HG03521 (cell line): ENCODE data around the gene SRSF2.
"Not testable (repeated sequence)": the region's sequence is repeated elsewhere in the genome, so short reads cannot be mapped to it uniquely, and the experiment has no call there.

Experiments
- ATAC-seq: cut with Tn5 transposase; IDR thresholded peaks from one replicate; pipeline ENCODE4 v1.9.1; 2021; ENCODE audit warnings: mild to moderate bottlenecking, moderate library complexity; ENCODE audit not compliant: unreplicated experiment

The SRSF2 gene

GRCh38 chr17:76739568-76740115, 2.5 kb upstream of the SRSF2 start:
- ATAC-seq: not testable (repeated sequence)

- no peak for ATAC-seq
Measured at GRCh38 chr17:76738468-76738850, 1.3 kb upstream of the SRSF2 start.

- ATAC-seq: peak; percentile 50
Measured at GRCh38 chr17:76737676-76738467, 741 bp upstream of the SRSF2 start, which contains the start of gene MFSD11. TSS of gene MFSD11 (plus strand) at chr17:76738119. CDS start at chr17:76738353, 234 bp downstream.

GRCh38 chr17:76736349-76737081, 616 bp downstream of the SRSF2 start:
- ATAC-seq: peak; percentile 10

GRCh38 chr17:76735586-76736348, 1.4 kb downstream of the SRSF2 start:
- no peak for ATAC-seq

GRCh38 chr17:76735006-76735405, 2.1 kb downstream of the SRSF2 start:
- no peak for ATAC-seq

GRCh38 chr17:76734080-76734840, 2.9 kb downstream of the SRSF2 start:
- no peak for ATAC-seq

- ATAC-seq: no peak
Measured at GRCh38 chr17:76733618-76733957, 3.5 kb downstream of the SRSF2 start.

GRCh38 chr17:76732734-76733617, 4.2 kb downstream of the SRSF2 start:
- ATAC-seq: no peak

- not testable (repeated sequence) for ATAC-seq
Measured at GRCh38 chr17:76731800-76732733, 5.1 kb downstream of the SRSF2 start.

- ATAC-seq: no peak
Measured at GRCh38 chr17:76727745-76728456, 9.2 kb downstream of the SRSF2 start.

- peak; percentile 47 for ATAC-seq
Measured at GRCh38 chr17:76726776-76727718, 10.1 kb downstream of the SRSF2 start, which contains the start of gene METTL23. TSS of gene METTL23 (plus strand) at chr17:76726839. CDS start at chr17:76729711, 2,872 bp downstream.

GRCh38 chr17:76726231-76726775, 10.8 kb downstream of the SRSF2 start, which contains the start of gene JMJD6:
TSS of gene JMJD6 (minus strand) at chr17:76726606. CDS start at chr17:76726475, 131 bp downstream.
- ATAC-seq: peak; percentile 72

GRCh38 chr17:76725580-76726230, 11.4 kb downstream of the SRSF2 start:
- ATAC-seq: peak; percentile 15

- no peak for ATAC-seq
Measured at GRCh38 chr17:76723812-76724211, 13.3 kb downstream of the SRSF2 start.

- not testable (repeated sequence) for ATAC-seq
Measured at GRCh38 chr17:76722977-76723376, 14.2 kb downstream of the SRSF2 start.
